Mesothelial cell of epicardium (in vitro differentiated cells): ENCODE results near the gene AKR1C8. TPM values are rescaled to one million over a fixed set of nuclear protein-coding genes. Genes with fewer than 3 reads are reported as not detected.

Experiments
- DNase-seq, 2 experiments: peaks; one replicate each; pipeline ENCODE4 v3.0.0; 2021; ENCODE audit warnings: low spot score in 2 of 2; ENCODE audit not compliant: unreplicated experiment in 2 of 2
- H3K27ac Mint-ChIP-seq: 2 replicates; pipeline ENCODE4 v1.8.0; 2021; ENCODE audit warnings: mixed read lengths
- H3K27me3 Mint-ChIP-seq: 2 replicates; pipeline ENCODE4 v1.8.0; 2021; ENCODE audit warnings: low read depth, mixed read lengths
- H3K36me3 Mint-ChIP-seq: 2 replicates; pipeline ENCODE4 v1.8.0; 2021; ENCODE audit warnings: mixed read lengths
- H3K4me1 Mint-ChIP-seq: 2 replicates; pipeline ENCODE4 v1.8.0; 2021; ENCODE audit warnings: mixed read lengths
- H3K4me3 Mint-ChIP-seq: 2 replicates; pipeline ENCODE4 v1.8.0; 2021; ENCODE audit warnings: mild to moderate bottlenecking, moderate library complexity, mixed read lengths
- H3K9me3 Mint-ChIP-seq: 2 replicates; pipeline ENCODE4 v1.8.0; 2021; ENCODE audit warnings: mixed read lengths
- total RNA-seq: library from RNA; stranded (reverse); gene quantifications from 3 replicates; pipeline ENCODE4 v1.2.1, GENCODE V29; 2021
- TF ChIP-seq, protein P1 (sequence below): fragments of 200-600 bp; sonication (generic); IDR thresholded peaks from one replicate; pipeline ENCODE4 v1.5.0; 2021; ENCODE audit warnings: antibody characterized with exemption; ENCODE audit not compliant: unreplicated experiment

AKR1C8 gene
- total RNA-seq, 1 donor from 2014 or later: not detected

DNA sequence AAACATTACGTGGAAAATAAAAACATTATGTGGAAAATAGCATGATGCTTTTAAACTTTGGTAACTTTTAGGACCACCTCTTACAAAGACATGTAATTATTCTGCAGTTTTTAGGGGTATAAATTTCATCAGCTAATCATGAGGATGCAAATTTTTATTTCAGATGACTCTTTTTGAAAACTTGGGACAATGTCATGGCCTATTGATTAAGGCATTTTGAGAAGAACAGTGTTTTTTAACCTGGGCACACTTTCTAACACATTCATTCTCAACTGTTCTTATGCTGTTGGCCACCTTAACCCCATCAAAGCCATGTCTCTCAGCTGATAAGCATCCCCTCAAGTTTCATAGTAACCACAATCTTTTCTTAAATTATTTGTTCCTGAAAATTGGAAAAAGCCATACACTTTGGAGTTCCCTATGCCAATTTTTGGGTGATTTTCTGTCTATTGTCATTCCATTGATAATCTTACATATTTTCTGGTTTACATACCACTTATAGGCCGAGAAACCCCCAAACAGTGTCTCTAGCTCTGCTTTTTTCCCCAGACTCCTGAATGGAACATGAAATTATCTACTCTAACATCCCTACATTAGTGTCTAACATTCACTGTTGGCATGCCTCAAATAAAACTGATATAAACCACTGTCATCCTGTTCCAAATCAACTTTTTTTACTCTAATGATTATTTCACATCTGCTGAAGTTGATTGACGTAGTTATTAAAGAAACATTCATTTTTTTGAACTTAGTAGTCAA, 76.1 kb downstream of the AKR1C8 start:
- Mint-ChIP-seq H3K27me3 (no peaks in the 10 kb centered on the region), H3K4me1 (no peaks in the 10 kb centered on the region), H3K27ac (no peak overlapping the region), H3K4me3 (no peak overlapping the region), H3K36me3 (no peaks in the 10 kb centered on the region), H3K9me3 (peaks cover 16% of the 10 kb centered on the region)
- TF ChIP-seq, protein P1, sequence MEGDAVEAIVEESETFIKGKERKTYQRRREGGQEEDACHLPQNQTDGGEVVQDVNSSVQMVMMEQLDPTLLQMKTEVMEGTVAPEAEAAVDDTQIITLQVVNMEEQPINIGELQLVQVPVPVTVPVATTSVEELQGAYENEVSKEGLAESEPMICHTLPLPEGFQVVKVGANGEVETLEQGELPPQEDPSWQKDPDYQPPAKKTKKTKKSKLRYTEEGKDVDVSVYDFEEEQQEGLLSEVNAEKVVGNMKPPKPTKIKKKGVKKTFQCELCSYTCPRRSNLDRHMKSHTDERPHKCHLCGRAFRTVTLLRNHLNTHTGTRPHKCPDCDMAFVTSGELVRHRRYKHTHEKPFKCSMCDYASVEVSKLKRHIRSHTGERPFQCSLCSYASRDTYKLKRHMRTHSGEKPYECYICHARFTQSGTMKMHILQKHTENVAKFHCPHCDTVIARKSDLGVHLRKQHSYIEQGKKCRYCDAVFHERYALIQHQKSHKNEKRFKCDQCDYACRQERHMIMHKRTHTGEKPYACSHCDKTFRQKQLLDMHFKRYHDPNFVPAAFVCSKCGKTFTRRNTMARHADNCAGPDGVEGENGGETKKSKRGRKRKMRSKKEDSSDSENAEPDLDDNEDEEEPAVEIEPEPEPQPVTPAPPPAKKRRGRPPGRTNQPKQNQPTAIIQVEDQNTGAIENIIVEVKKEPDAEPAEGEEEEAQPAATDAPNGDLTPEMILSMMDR: no peak
- DNase-seq: no peak

DNA sequence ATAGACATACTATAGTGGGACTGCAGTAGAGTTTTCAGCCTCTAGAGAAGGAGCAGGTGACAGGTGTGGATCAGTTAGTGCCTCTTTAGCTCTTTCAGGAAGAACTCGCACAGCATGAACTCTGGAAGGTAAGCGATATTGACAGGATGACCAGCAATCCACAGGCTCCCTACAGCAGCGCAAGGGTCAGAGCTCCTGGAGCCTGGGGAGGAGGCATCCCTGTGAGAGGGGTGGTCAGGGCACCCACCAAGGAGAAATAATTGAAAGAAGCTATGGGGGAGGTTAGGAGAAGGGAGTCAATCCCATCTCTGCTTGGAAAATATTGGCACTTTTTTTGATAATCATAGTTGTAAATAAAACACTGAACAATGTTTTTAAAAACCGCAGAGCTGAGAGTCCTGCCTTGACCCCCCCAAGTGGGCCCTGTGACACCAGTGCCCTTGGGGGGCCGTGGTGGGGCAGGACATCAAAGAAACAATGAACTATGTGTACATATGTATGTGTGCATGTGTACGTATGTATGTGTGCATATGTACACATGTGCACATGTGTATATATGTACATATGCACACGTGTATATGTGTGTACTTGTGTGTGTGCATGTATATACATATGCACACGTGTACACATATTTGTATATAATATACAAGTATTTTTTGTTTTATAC, 77.0 kb downstream of the AKR1C8 start:
- H3K9me3 Mint-ChIP-seq: peaks cover 18% of the 10 kb centered on the region
- no peaks in the 10 kb centered on the region for H3K27me3 Mint-ChIP-seq
- no peak overlapping the region for H3K4me3 Mint-ChIP-seq
- TF ChIP-seq, protein P1: no peak
- no peak overlapping the region for H3K27ac Mint-ChIP-seq
- H3K4me1 Mint-ChIP-seq: no peaks in the 10 kb centered on the region
- DNase-seq: no peak
- no peaks in the 10 kb centered on the region for H3K36me3 Mint-ChIP-seq

DNA sequence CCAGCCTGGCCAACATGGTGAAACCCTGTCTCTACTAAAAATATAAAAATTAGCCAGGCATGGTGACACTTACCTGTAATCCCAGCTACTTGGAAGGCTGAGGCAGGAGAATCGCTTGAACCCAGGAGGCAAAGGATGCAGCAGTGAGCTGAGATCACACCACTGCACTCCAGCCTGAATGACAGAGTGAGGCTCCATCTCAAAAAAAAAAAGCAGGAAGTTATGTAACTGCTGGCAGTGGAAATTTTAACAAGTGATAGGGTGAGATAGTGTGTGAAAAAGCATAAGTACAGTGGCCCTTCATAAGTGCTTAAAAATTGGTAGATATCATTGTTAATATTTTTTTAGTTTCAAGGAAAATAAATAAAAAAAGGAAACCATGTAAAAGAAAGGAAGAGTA, 78.4 kb downstream of the AKR1C8 start:
- H3K27ac Mint-ChIP-seq: no peak overlapping the region
- H3K27me3 Mint-ChIP-seq: no peaks in the 10 kb centered on the region
- no peak for DNase-seq
- H3K4me1 Mint-ChIP-seq: no peaks in the 10 kb centered on the region
- H3K36me3 Mint-ChIP-seq: no peaks in the 10 kb centered on the region
- H3K9me3 Mint-ChIP-seq: peaks cover 19% of the 10 kb centered on the region
- no peak overlapping the region for H3K4me3 Mint-ChIP-seq
- TF ChIP-seq, protein P1: no peak

DNA sequence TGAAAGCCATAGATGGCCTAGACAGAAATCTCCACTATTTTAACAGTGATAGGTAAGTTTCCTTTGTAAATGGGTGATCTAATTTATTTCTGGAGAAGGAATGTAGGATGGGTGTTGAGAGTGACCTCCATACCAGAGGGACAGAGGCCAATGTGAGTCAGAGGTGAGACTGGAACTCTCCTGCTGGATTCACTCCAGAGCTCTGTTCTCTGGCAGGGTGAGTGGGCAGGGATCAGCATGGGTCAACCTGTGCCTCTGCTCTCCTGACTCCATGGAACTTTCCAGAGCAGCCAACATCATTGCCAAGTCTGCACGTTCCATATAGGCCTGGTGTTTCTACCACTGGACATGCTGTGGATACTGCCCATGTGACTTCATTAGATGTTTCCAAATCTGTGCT, 79.3 kb downstream of the AKR1C8 start:
- DNase-seq: no peak
- H3K27ac Mint-ChIP-seq: no peak overlapping the region
- no peaks in the 10 kb centered on the region for H3K36me3 Mint-ChIP-seq
- H3K4me3 Mint-ChIP-seq: no peak overlapping the region
- peaks cover 16% of the 10 kb centered on the region for H3K9me3 Mint-ChIP-seq
- H3K27me3 Mint-ChIP-seq: no peaks in the 10 kb centered on the region
- H3K4me1 Mint-ChIP-seq: no peaks in the 10 kb centered on the region
- TF ChIP-seq, protein P1: no peak

Other genes with a start within 250 kb of the AKR1C8 start
- gene AKR1C1, start 221.7 kb downstream of the AKR1C8 start, total RNA-seq: 3.2 to 4.2 TPM (median 3.8 TPM) in 3 replicates
- 2.2 to 2.6 TPM (median 2.5 TPM) in 3 replicates for gene AKR1C2, start 181.3 kb downstream of the AKR1C8 start, total RNA-seq
- 1.1 to 1.9 TPM (median 1.3 TPM) in 3 replicates for gene AKR1C3, start 90.7 kb downstream of the AKR1C8 start, total RNA-seq
- not detected in 3 replicates for gene AKR1C4, start 11.7 kb upstream of the AKR1C8 start, total RNA-seq
- gene UCN3, start 179.8 kb upstream of the AKR1C8 start, total RNA-seq: not detected in 3 replicates
- gene TUBAL3, start 219.7 kb upstream of the AKR1C8 start, total RNA-seq: 0.11 to 0.22 TPM in 2 of 3 replicates, not detected in the other
- 201 to 205 TPM (median 205 TPM) in 3 replicates for gene NET1, start 227.4 kb upstream of the AKR1C8 start, total RNA-seq